Glomerular endothelial cell (primary cell): ENCODE data around the gene BPIFB6. TPM values are rescaled to one million over a fixed set of nuclear protein-coding genes. Genes with fewer than 3 reads are reported as not detected.
"Not testable (repeated sequence)": the region's sequence is repeated elsewhere in the genome, so short reads cannot be mapped to it uniquely, and the experiment has no call there.

Source experiments
- DNase-seq: peaks from one replicate; pipeline ENCODE4 v3.0.0-alpha.2; 2011; ENCODE audit warnings: low read depth, low spot score; ENCODE audit errors: extremely low read depth
- total RNA-seq: library from RNA; depleted of rRNA; stranded (reverse); fragments of >200 nt; gene quantifications from 2 replicates; pipeline ENCODE4 v1.2.3, GENCODE V29; 2015

BPIFB6 gene
- total RNA-seq, 1 donor from 2014 or later, result not detected

DNA sequence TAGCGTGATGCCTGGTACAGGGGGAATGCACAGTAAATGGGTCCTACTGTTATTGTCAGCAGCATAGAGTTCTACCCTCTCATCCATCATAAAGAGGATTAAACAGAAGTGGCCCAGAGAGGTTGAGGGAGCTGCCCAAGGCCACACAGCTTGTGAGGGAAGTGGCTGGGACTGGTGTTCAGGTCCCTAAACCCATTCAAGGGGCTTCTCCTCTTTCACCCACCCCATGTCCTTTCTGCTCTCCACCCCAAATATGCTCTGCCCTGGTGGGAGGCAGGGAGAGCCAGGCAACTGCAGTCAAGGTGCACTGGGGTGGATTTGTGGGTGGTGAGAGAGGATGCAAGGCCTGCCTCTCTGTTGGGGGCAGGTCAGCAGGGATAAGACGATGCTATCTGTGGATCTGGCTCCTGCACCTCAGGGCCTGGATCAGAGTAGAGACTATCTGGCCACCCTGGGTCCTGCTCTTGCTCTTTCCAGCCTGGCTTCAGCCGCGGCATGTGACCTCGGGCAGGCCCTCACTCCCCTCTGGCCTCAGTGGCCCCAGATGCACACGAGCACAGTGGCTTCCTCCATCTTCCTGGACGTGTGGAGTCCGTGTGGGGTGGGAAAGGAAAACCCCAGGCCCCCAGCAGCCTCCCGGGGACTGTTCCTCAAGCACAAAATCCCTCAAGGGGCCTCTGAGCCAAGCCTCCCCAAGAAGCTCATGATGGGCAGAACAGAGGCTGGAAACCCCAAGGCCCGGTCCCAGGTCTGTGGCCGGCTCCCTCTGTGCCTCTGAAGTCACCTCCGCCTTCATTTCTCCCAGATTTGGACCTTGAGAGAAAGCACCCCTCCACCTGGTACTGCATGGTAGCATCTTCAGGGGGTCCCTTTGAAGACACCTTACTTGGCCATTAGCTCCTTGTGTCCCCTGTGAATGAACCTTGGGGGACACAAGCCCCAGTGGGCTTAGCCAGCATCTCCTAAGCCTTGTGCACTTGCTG is 3.4 kb upstream of the BPIFB6 start:
- no peak for DNase-seq

GRCh38 chr20:33028875-33029274 is 2.6 kb upstream of the BPIFB6 start:
- no peak for DNase-seq

- no peak for DNase-seq
These were observed 1.4 kb upstream of the BPIFB6 start for GRCh38 chr20:33030076-33030475.

DNA sequence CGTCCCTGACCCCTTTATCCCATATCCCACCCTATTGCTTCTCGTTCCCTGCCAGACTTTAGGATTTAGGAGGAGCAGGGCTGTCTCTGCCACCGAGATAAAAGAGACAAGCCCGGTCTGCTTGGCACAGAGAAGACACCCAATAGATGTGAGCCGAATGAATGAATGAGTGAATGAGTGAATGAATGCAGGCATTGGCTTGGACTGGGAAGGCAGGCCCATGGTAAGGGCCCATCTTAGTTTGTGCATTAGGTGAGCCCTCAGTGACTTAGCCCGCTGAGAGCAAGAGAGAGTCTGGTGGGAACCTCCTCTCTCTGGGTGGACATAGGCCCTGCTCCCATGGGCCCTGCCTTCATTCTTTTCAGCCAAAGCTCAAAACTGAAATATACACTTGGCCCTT is 879 bp upstream of the BPIFB6 start:
- DNase-seq, result no peak

- DNase-seq, result no peak
These were observed 1.1 kb downstream of the BPIFB6 start for GRCh38 chr20:33032555-33032954.

GRCh38 chr20:33033381-33033780 is 1.9 kb downstream of the BPIFB6 start:
- DNase-seq, result no peak

GRCh38 chr20:33034115-33034514 is 2.7 kb downstream of the BPIFB6 start:
- no peak for DNase-seq

DNA sequence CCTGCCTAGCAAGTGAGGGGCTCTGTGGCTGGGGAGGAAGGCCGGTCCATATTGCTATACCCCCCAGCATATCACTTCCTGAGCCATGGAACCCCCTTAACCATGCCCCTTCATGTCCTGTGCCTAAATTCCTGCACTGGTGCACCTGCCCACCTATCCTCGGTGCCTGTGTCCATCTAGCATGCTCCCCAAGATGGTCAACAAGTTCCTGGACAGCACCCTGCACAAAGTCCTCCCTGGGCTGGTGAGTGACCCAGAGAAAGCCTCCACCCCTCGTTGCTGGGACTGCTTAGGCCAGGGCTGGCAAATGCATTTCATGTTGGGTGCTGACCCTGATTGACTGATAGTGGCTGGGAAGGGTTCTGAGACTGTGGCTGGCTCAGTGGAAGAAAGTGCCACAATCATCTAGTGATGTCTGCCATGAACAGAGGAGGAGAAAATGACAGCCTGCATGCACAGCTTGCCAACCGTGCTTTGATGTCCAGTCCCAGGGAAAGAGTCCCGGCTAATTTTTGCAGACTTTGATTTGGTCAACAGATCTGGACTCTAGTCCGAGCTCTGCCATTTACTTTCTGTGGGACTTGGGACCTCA is 3.5 kb downstream of the BPIFB6 start:
- DNase-seq, result no peak

DNA sequence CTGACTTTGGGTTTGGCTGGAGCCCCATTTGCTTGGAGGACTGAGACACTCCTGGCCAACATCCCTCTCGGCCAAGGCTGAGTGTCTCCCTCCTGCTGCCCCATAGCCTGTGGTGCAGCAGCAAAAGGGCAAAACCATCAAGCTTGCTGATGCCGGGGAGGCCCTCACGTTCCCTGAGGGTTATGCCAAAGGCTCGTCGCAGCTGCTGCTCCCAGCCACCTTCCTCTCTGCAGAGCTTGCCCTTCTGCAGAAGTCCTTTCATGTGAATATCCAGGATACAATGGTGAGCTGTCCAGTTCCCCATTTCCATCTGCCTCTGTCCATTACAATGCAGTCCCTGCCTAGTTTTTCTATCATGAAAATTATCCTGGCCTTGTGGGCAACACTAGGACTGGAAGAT is 6.0 kb downstream of the BPIFB6 start:
- DNase-seq, result no peak

DNA sequence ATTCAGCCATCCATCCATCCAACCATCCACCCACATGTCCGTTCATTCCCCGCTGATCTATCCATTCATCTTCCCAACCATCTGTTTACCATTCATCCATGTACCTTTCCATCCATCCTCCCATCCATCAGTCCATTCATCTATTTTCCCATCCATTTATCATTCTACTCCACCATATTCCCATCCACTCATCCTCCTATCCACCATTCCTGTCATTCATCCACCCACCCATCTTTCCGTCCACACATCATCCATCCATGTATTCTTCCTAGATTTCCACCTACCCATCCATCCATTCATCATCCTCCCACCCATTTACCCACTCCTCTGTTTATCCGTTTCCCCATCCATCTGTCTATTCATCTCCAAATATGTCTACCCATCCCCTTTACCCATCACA is 6.8 kb downstream of the BPIFB6 start:
- DNase-seq, result no peak

DNA sequence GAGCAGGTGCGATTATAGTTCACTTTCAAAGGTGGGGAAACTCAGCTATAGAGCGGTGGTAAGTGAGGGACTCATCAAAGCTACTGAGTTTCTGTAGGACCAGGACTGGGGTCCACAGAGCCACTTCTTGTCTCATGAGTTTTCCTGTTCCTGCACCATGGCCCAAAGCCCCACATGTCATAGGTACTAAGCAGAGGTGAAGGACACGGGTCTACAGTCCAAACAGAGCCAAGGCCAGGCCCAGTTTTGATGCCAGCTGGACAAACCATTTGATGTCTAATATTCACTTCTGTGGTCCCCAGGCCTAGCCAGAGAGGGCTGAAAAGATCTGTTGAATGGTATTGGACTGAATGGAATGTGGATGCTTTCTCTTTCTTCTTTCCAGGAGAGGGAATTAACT is 11.0 kb downstream of the BPIFB6 start:
- DNase-seq, result no peak

DNA sequence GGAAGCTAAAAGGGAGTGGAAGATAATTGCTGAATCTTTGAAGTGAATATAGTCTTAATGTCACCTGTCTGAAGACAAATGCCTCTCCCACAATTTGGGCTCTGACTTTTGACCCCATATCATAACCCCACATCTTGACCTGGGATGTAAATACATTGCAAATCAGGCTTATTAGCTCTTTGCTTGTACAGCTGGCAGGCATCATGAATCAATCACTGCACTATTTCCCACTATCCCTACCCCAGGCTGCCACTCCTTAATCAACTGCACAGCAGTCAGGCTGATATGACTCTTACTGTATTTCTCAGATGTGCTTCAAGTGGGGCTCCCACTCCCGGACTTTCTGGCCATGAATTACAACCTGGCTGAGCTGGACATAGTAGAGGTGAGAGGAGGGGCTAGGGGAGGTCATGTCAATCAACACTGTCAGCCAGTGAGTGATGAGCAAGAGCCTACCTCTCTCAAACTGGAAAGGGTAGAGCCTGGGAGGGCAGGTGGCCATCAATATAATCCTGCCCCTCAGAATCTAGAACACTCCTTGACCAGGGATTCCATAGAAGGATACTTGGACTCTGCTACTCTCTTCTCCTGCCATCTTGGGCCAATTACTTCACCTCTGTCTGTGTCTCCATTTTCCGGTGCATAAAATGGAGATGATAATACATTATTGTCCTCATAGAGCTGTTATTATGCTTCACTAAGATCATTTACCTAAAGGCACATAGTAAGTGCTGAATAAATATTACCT is 11.7 kb downstream of the BPIFB6 start:
- no peak for DNase-seq

- no peak for DNase-seq
These were observed 12.3 kb downstream of the BPIFB6 start for GRCh38 chr20:33043731-33044181.

GRCh38 chr20:33045129-33045721 is 13.8 kb downstream of the BPIFB6 start:
- not testable (repeated sequence) for DNase-seq

DNA sequence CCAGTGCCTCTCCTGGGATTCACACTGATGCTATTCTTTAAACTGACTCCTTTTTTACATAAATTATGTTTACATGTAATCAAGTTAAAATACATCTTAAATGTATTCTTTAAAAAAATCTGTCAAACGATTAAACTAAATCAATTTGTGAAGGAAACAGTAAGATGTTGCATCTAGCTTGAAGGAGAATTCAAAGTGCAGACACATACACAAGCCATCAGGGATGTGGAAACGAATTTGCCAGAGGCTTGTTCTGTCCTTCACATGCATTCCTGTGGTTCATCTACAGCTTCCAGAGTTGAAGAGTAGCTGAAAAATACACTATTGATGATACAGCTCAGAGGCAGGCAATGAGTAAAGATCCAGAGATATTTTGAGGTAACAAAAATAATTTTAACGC is 15.0 kb downstream of the BPIFB6 start:
- DNase-seq, result no peak

- DNase-seq, result no peak
These were observed 19.9 kb downstream of the BPIFB6 start for GRCh38 chr20:33051333-33051732.

- no peak for DNase-seq
These were observed 22.1 kb downstream of the BPIFB6 start, which contains the start of gene BPIFB3 for GRCh38 chr20:33053291-33054106. TSS of gene BPIFB3 (plus strand) at chr20:33053903. CDS start at chr20:33055436, 1,533 bp downstream.

DNA sequence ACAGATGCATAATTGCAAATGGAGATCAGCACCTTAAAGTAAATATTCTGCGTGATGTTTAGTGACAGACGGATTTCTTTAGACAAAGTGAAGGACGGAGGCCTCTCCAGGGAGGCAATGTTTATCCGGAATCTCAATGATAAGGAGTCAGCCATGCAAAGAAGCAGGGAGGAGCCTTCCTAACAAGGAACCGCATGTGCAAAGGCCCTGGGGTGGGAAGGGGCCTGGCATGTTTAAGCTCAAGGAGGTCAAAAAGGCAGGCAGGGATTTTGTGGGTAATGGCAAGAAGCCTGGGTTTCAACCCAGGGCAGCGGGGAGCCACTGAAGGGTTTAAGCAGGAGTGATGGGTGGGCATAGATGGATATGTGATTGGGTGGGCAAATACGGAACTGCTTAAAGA is 22.9 kb downstream of the BPIFB6 start:
- no peak for DNase-seq

DNA sequence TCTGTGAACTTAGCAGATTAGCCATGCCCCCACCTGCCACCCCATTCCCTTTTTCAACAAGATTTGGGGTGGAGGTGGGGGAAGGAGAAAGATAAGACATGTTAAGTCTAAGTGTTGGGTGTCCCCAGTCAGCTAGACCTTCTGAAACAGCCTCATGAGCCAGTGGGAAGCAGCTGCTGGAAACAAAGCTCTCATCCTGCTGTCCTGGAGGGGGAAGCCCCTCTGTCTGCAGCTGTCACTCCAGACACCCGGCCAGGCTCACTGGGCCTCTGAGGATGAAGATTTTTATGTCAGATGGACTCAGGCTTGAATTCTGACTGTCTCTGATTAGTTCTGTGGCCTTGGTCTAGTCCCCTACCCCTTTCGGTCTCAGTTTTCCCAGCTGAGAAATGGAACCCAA is 23.3 kb downstream of the BPIFB6 start:
- no peak for DNase-seq

DNA sequence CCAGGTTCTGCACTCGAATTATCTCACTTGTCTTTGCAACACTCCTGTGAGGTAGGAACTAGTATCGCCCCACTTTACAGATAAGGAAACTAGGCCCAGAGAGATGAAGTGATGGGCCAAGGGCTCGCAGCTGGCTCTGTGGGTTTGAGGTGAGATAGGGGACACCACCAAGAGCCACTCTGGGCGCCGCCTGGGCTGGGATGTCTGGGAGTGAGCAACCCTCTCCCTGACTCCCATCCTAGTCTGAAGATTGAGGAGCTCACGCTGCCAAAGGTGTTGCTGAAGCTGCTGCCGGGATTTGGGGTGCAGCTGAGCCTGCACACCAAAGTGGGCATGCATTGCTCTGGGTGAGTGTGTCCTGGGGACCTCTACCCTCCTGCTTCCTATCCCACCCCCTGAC is 27.7 kb downstream of the BPIFB6 start:
- no peak for DNase-seq
